Islet precursor cell (in vitro differentiated cells): Measurements from ENCODE around the gene RBPJ.

ENCODE experiments used
- DNase-seq: peaks from one replicate; pipeline ENCODE4 v3.0.0-alpha.2; 2018

RBPJ gene

GRCh38 chr4:26320538-26321372, at the start of gene RBPJ:
RBPJ (plus strand) TSS chr4:26321014; CDS start chr4:26321029, 15 bp downstream.
- DNase-seq: peak; percentile 98

- no peak for DNase-seq
These were observed 49.1 kb upstream of the RBPJ start for GRCh38 chr4:26271703-26272102.

- DNase-seq: peak; percentile 48
These were observed 47.9 kb upstream of the RBPJ start for GRCh38 chr4:26272654-26273615.

DNA sequence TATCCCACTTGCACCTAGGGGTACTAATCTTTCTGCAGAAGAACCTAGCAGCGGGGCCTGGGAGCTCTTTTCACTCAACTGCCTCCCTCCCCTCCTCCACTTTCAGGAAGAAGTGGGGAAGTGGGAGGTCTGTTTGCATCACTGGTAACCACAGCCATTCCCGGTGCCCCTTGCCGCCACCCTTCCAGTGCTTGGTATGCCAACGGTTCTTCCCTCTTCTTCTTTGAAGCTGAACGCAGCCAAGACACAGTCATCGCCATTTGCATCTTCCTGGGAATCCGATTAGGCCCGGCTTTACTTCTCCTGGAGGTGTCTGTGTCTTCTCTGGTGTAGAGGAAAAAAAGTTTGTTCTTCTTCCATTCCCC, 47.2 kb upstream of the RBPJ start:
- peak; percentile 60 for DNase-seq

DNA sequence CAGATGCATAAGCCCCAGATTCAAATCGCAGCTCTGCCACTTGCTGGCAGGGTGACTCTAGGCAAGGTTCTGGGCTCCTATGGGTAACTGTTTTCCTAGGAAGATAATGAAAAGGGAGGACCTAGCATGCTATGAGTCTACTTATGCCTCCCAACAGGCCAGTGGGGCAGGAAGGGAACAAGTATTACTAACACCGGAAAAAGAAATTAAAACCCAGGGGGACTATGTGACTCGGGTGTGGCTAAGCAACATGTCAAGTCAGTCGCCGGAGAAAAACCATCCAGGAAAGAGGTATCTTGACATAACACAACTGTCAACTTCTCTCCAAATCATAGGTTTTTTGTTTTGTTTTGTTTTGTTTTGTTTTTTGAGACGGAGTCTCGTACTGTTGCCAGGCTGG, 45.5 kb upstream of the RBPJ start:
- DNase-seq: no peak

GRCh38 chr4:26279446-26279845, 41.4 kb upstream of the RBPJ start:
- DNase-seq: no peak

DNA sequence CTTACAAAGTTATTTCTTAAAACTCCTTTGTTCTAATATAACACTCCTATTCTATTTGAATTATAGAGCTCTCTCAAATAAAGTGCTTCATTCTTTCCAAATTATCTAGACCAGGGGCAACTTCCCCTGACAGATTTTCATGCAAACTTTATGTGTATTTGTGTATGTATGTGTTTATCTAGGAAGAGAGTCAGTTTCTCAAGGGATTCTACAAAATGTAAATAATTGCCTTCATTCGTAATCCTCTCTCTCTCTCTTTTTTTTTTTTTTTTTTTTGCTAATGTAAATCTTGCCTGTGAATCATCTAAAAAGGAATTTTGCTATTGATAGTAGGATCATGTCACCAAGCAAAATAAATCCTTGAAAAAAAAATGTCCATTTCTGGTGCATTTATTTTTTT, 38.9 kb upstream of the RBPJ start:
- no peak for DNase-seq

DNA sequence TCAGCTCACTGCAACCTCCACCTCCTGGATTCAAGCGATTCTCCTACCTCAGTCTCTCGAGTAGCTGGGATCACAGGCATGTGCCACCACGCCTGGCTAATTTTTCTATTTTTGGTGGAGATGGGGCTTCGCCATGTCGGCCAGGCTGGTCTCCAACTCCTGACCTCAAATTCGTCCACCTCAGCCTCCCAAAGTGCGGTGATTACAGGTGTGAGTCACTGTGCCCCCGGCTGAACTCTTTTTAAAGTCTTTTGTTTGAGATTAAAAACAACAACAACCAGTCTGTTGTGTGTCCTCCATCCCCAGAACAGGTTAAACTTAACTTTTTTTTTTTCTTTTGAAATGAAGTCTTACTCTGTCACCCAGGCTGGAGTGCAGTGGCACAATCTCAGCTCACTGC, 36.3 kb upstream of the RBPJ start:
- DNase-seq: peak; percentile 62

- no peak for DNase-seq
These were observed 35.5 kb upstream of the RBPJ start for GRCh38 chr4:26285272-26285671.

DNA sequence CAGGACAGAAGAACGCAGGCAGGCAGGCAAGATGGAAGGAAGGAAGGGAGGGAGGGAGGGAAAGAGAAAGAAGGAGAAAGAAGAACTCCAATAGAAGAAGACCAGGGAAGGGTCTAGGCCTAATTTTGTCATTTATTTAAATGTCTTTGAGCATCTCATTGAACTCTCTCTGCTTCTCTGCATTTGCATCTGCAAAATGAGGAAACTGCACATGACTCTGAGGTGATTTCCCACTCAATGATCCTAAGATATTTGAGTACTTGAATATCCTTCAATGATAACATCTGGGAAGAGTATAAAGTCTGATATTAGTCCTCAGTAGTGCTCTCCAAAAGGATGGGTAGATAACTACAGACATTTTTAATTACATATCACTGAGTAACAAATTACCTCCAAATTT, 33.1 kb upstream of the RBPJ start:
- no peak for DNase-seq

DNA sequence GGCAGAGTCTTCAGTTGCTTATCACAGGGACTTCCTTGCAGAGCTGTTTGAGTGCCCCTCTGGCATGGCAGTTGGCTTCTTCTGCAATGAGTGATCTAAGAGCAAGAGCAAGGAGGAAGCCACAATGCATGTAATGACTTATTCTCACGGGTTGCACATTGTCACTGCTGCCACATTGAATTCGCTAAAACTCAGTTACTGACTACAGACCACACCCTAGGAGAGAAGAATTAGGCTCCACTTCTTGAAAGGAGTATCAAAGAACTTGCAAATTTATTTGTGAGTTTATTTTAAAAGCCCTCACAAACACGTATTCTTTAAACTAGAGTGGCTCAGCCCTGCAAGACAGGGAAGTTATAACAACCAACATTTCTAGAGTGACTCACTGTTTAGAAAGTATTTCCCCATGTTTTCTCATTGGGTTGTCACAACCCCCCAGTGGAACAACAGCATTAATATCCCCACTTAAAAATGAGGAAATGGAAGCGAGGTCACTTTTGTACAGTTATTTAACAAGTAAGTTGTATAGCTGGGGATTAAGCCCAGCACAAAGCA, 32.4 kb upstream of the RBPJ start:
- no peak for DNase-seq

GRCh38 chr4:26289401-26289800, 31.4 kb upstream of the RBPJ start:
- no peak for DNase-seq

- no peak for DNase-seq
These were observed 30.5 kb upstream of the RBPJ start for GRCh38 chr4:26290321-26290720.

- DNase-seq: no peak
These were observed 25.9 kb upstream of the RBPJ start for GRCh38 chr4:26294904-26295303.

DNA sequence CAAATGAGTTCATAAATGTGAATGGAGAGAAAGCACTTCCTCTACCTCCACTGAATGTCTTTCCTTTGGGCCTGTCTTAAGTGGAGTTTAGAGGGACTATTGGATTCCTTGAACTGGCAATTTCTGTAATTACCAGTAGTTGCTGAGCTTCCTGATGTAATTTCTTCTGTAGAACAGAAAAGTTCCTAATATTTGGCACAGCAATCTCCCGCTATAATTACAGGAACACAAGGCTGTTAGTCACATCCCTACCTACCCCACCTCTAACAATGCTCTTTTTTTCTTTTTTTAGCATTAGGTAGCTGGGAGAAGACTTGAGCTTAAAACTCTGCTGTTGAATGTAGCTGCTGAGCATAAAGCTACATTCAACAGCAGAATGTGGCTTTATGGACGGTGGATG, 24.8 kb upstream of the RBPJ start:
- DNase-seq: no peak

GRCh38 chr4:26296514-26296913, 24.3 kb upstream of the RBPJ start:
- no peak for DNase-seq

DNA sequence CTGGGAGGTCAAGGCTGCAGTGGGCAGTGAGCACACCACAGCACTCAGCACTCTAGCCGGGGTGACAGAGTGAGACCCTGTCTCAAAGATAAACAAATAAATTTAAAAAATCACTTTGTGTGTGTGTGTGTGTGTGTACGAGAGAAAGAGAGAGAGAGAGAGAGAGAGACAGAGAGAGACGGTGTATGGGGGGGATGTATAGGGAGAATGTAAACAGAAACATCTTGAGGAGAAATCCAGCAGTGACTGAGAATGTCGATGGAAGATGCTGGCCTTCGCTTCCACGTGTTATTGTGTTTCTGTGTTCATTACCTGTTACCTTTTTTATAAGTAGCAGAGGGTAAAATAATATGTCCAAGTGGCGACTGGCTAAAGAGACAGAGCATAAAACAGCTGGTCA, 23.6 kb upstream of the RBPJ start:
- no peak for DNase-seq

GRCh38 chr4:26298198-26298947, 22.4 kb upstream of the RBPJ start:
- DNase-seq: no peak

DNA sequence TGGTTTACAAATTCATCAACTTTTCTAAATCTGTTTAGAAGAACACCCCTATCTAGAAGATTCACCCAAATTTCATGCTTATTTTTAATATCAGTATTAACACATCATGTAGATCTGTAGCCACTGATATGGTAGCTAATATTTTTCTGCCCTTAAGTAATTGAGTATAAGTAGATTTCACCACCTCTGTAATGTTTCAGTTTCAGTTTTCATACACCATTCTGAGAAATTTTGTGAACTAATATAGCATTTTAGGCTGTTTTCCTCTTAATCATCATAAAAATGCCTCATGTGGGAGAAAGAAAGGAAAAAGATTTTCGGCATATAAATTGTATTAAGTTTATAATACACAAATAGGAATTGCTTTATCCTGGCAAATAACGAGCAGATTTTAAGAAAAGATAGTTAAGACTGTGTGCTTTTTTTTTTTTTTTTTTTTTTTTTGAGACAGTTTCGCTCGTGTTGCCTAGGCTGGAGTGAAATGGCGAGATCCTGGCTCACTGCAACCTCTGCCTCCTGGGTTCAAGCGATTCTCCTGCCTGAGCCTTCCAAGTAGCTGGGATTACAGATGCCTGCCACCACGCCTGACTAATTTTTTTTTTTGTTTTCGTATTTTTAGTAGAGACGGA, 21.4 kb upstream of the RBPJ start:
- DNase-seq: no peak

GRCh38 chr4:26300314-26301307, 20.2 kb upstream of the RBPJ start:
- DNase-seq: no peak
